ENCODE measurements around the gene MIP. TPM values are rescaled to one million over a fixed set of nuclear protein-coding genes. Genes with fewer than 3 reads are reported as not detected.

The MIP gene
- total and polyA plus RNA-seq, 2 of the 13 experiments (the other 11 are each of a cell fraction or from before 2014, with no cell fraction given): not detected

DNA sequence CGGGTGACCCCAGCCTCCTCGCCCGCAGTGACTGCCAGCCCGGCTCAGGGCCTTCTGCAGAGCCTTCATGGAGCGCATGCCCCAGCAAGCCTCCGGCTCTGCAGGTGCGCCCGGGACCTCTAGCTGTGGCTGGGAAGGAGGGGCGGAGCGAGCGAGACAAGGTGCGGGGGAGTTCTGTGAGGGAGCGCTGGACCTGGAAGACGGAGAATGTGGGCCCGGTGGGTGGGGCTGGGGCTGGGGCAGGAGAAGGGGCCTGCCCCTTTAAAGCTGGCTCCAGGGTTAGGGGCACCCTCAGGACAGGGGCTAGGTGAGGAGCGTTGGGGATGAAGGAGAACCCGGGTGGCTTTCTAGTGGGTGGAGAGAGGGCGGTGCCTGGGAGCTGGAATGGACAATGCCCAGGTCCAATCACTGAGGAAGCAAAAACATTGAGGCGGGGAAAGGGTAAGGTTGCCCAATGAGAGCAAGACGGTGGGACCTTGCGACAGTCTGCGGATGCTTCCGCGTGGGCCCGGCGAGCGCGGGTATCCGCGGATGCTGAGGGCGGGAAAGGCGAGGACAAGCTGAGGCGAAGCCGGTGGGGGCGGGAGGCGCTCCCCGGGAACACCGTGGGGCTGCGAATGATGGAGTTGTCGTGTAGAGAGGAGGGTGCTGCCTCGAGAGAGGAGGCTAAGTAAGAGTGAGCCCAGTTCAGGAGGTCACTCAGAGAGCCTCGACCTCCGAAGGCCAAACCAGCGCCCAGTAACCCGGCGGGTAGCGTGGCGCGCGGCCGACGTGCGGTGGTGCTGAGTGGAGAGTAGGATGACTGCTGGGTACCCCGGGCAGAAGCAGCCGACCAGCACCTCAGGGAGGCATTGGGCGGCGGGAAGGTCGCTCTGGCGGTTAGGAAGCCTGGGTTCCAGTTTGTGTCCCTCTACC is 33.8 kb upstream of the MIP start, which contains the start of gene GLS2 (continued):
- TF ChIP-seq, protein P1, sequence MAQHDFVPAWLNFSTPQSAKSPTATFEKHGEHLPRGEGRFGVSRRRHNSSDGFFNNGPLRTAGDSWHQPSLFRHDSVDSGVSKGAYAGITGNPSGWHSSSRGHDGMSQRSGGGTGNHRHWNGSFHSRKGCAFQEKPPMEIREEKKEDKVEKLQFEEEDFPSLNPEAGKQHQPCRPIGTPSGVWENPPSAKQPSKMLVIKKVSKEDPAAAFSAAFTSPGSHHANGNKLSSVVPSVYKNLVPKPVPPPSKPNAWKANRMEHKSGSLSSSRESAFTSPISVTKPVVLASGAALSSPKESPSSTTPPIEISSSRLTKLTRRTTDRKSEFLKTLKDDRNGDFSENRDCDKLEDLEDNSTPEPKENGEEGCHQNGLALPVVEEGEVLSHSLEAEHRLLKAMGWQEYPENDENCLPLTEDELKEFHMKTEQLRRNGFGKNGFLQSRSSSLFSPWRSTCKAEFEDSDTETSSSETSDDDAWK (CRISPR knock-in tag; IDR thresholded peaks at IDR 0.05): no peak
- TF ChIP-seq MED1 (CRISPR knock-in tag; IDR thresholded peaks at IDR 0.05) (peak; percentile 33; the same call in 1 of the 2 replicates), ZNF264 (CRISPR knock-in tag; IDR thresholded peaks at IDR 0.05) (peak; percentile 76; the same call in 1 of the 2 replicates), NKX3-1 (CRISPR knock-in tag; IDR thresholded peaks at IDR 0.05) (peak; percentile 98), ZFP36L2 (CRISPR knock-in tag; IDR thresholded peaks at IDR 0.05) (0 out of 2 replicates have a peak, but pooled peaks have one; percentile 62), ZNF331 (CRISPR knock-in tag; IDR thresholded peaks at IDR 0.05) (peak; percentile 69; the same call in 1 of the 2 replicates), CHD2 (IDR thresholded peaks at IDR 0.05; ENCODE audit: low read depth, low read length) (no peak), ZNF225 (CRISPR knock-in tag; IDR thresholded peaks at IDR 0.05) (peak; percentile 82; the same call in 1 of the 2 replicates), ZBTB38 (CRISPR knock-in tag; IDR thresholded peaks at IDR 0.05) (peak; percentile 79; the same call in 1 of the 2 replicates), KDM1A (CRISPR knock-in tag; IDR thresholded peaks at IDR 0.05) (peak; percentile 70; the same call in 1 of the 2 replicates), MAZ (IDR thresholded peaks at IDR 0.05; ENCODE audit: borderline replicate concordance, low read depth, low read length) (no peak), MAZ (CRISPR knock-in tag; IDR thresholded peaks at IDR 0.05; ENCODE audit: low read depth) (peak; percentile 79; the same call in 1 of the 2 replicates), RBFOX2 (IDR thresholded peaks at IDR 0.05; ENCODE audit: low read depth, low read length) (peak; percentile 63; the same call in 1 of the 2 replicates), ZIK1 (CRISPR knock-in tag; IDR thresholded peaks at IDR 0.05; ENCODE audit: borderline replicate concordance, low read depth) (no peak), SMARCC2 (IDR thresholded peaks at IDR 0.05) (no peak), ZNF367 (CRISPR knock-in tag; IDR thresholded peaks at IDR 0.05; ENCODE audit: borderline replicate concordance) (peak; percentile 95; the same call in 1 of the 2 replicates), ARHGAP35 (CRISPR knock-in tag; IDR thresholded peaks at IDR 0.05; ENCODE audit: borderline replicate concordance) (no peak; the same call in 1 of the 2 replicates), ZNF879 (CRISPR knock-in tag; IDR thresholded peaks at IDR 0.05) (peak; percentile 91), SKI (IDR thresholded peaks at IDR 0.05; ENCODE audit: partially characterized antibody) (no peak), MYC (CRISPR knock-in tag; IDR thresholded peaks at IDR 0.05; ENCODE audit: borderline replicate concordance) (peak; percentile 80)
- TF ChIP-seq, protein P2, sequence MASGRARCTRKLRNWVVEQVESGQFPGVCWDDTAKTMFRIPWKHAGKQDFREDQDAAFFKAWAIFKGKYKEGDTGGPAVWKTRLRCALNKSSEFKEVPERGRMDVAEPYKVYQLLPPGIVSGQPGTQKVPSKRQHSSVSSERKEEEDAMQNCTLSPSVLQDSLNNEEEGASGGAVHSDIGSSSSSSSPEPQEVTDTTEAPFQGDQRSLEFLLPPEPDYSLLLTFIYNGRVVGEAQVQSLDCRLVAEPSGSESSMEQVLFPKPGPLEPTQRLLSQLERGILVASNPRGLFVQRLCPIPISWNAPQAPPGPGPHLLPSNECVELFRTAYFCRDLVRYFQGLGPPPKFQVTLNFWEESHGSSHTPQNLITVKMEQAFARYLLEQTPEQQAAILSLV (CRISPR knock-in tag; IDR thresholded peaks at IDR 0.05; ENCODE audit: borderline replicate concordance): peak; percentile 75; the same call in 1 of the 2 replicates
- TF ChIP-seq, protein P3, sequence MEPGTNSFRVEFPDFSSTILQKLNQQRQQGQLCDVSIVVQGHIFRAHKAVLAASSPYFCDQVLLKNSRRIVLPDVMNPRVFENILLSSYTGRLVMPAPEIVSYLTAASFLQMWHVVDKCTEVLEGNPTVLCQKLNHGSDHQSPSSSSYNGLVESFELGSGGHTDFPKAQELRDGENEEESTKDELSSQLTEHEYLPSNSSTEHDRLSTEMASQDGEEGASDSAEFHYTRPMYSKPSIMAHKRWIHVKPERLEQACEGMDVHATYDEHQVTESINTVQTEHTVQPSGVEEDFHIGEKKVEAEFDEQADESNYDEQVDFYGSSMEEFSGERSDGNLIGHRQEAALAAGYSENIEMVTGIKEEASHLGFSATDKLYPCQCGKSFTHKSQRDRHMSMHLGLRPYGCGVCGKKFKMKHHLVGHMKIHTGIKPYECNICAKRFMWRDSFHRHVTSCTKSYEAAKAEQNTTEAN (CRISPR knock-in tag; conservative IDR thresholded peaks at IDR 0.05): peak; percentile 86
- TF ChIP-seq, protein P4, sequence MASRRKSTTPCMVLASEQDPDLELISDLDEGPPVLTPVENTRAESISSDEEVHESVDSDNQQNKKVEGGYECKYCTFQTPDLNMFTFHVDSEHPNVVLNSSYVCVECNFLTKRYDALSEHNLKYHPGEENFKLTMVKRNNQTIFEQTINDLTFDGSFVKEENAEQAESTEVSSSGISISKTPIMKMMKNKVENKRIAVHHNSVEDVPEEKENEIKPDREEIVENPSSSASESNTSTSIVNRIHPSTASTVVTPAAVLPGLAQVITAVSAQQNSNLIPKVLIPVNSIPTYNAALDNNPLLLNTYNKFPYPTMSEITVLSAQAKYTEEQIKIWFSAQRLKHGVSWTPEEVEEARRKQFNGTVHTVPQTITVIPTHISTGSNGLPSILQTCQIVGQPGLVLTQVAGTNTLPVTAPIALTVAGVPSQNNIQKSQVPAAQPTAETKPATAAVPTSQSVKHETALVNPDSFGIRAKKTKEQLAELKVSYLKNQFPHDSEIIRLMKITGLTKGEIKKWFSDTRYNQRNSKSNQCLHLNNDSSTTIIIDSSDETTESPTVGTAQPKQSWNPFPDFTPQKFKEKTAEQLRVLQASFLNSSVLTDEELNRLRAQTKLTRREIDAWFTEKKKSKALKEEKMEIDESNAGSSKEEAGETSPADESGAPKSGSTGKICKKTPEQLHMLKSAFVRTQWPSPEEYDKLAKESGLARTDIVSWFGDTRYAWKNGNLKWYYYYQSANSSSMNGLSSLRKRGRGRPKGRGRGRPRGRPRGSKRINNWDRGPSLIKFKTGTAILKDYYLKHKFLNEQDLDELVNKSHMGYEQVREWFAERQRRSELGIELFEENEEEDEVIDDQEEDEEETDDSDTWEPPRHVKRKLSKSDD (CRISPR knock-in tag; IDR thresholded peaks at IDR 0.05; ENCODE audit: low read depth): peak; percentile 86

Data from HepG2 (cell line).